Progenitor cell of endocrine pancreas (in vitro differentiated cells): Measurements from ENCODE around the gene TBC1D1. TPM values are rescaled to one million over a fixed set of nuclear protein-coding genes. Genes with fewer than 3 reads are reported as not detected.
"Not testable (repeated sequence)": the region's sequence is repeated elsewhere in the genome, so short reads cannot be mapped to it uniquely, and the experiment has no call there.

ENCODE experiments used
- DNase-seq: peaks from one replicate; pipeline ENCODE4 v3.0.0; 2021; ENCODE audit warnings: low spot score; ENCODE audit not compliant: unreplicated experiment
- H3K27ac Mint-ChIP-seq: 2 replicates; pipeline ENCODE4 v1.8.0; 2021; ENCODE audit warnings: mild to moderate bottlenecking, moderate library complexity, mixed read lengths
- H3K27me3 Mint-ChIP-seq: 2 replicates; pipeline ENCODE4 v1.8.0; 2021; ENCODE audit warnings: mixed read lengths
- H3K36me3 Mint-ChIP-seq: 2 replicates; pipeline ENCODE4 v1.8.0; 2022; ENCODE audit warnings: mixed read lengths; ENCODE audit not compliant: insufficient read depth
- H3K4me1 Mint-ChIP-seq: 2 replicates; pipeline ENCODE4 v1.8.0; 2021; ENCODE audit warnings: low read depth, mixed read lengths
- H3K4me3 Mint-ChIP-seq: 2 replicates; pipeline ENCODE4 v1.8.0; 2021; ENCODE audit warnings: low read depth, mild to moderate bottlenecking, moderate library complexity, mixed read lengths
- H3K9me3 Mint-ChIP-seq: 2 replicates; pipeline ENCODE4 v1.8.0; 2021; ENCODE audit warnings: low read depth, mixed read lengths
- total RNA-seq: library from RNA; stranded (reverse); gene quantifications from 2 replicates; pipeline ENCODE4 v1.2.1, GENCODE V29; 2021
- TF ChIP-seq, protein P1 (sequence below): fragments of 200-600 bp; sonication (generic); IDR thresholded peaks from one replicate; pipeline ENCODE4 v1.5.0; 2021; ENCODE audit warnings: antibody characterized with exemption, mild to moderate bottlenecking; ENCODE audit not compliant: unreplicated experiment

The TBC1D1 gene
- total RNA-seq, 1 donor from 2014 or later = 138 TPM

DNA sequence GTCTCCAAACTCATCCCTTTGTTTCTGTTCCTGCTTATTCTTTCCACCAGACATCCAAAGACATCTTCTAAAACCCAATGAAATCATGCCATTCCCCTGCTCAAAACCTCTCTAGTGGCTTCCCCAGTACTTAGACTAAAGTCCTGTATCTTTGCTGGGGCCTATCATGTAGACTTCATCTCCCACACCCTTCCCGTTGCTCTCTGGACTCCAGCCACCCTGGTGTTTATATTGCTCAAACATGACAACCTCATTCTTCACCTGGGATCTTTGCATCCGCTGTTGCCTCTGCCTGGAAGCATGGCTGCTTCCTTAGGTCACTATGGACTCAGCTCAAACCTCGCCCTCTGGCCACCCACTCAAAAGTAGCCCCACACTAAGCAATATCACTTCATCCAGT, 23.7 kb downstream of the TBC1D1 start:
- Mint-ChIP-seq H3K4me3 (no peak overlapping the region), H3K9me3 (no peaks in the 10 kb centered on the region), H3K27ac (no peak overlapping the region), H3K27me3 (peaks cover 3% of the 10 kb centered on the region), H3K36me3 (no peaks in the 10 kb centered on the region), H3K4me1 (no peaks in the 10 kb centered on the region)
- TF ChIP-seq, protein P1, sequence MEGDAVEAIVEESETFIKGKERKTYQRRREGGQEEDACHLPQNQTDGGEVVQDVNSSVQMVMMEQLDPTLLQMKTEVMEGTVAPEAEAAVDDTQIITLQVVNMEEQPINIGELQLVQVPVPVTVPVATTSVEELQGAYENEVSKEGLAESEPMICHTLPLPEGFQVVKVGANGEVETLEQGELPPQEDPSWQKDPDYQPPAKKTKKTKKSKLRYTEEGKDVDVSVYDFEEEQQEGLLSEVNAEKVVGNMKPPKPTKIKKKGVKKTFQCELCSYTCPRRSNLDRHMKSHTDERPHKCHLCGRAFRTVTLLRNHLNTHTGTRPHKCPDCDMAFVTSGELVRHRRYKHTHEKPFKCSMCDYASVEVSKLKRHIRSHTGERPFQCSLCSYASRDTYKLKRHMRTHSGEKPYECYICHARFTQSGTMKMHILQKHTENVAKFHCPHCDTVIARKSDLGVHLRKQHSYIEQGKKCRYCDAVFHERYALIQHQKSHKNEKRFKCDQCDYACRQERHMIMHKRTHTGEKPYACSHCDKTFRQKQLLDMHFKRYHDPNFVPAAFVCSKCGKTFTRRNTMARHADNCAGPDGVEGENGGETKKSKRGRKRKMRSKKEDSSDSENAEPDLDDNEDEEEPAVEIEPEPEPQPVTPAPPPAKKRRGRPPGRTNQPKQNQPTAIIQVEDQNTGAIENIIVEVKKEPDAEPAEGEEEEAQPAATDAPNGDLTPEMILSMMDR = no peak
- no peak for DNase-seq

DNA sequence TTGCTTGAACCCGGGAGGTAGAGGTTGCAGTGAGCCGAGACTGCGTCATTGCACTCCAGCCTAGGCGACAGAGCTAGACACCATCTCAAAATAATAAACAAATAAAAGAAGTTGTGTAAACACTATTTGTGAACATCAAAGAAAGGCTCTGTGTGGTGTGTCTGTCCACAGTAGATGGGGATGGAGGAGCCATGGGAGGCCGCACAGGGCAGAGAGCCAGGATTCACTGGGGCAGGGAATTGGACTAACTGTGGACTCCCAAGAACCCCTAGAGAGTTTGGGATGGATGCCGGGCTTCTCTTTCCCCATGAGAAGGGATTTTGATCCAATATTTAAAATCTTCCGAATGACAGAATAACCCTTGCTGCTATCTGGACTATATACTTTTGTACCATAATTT, 26.5 kb downstream of the TBC1D1 start:
- H3K27me3 Mint-ChIP-seq = peaks cover 3% of the 10 kb centered on the region
- H3K9me3 Mint-ChIP-seq = no peaks in the 10 kb centered on the region
- no peaks in the 10 kb centered on the region for H3K4me1 Mint-ChIP-seq
- DNase-seq = no peak
- H3K36me3 Mint-ChIP-seq = no peaks in the 10 kb centered on the region
- TF ChIP-seq, protein P1 = no peak
- no peak overlapping the region for H3K27ac Mint-ChIP-seq
- H3K4me3 Mint-ChIP-seq = no peak overlapping the region

DNA sequence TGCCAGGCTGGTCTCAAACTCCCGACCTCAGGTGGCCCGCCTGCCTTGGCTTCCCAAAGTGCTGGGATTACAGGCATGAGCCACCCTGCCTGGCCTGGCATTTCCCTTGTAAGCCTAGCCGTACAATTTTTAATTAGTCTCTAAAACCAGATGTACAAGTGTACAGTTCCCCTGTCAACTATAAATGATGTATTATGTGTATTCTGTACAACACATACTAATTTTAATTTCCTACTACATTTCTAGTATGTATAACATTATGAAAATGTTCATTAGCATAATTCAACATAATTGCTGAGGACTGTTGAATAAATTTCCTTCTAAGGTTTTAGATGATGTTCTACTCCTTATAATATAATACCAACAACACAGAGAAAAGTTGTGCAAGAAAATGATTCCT, 27.8 kb downstream of the TBC1D1 start:
- Mint-ChIP-seq H3K27me3 (peaks cover 3% of the 10 kb centered on the region), H3K27ac (no peak overlapping the region), H3K4me3 (no peak overlapping the region), H3K36me3 (no peaks in the 10 kb centered on the region), H3K4me1 (no peaks in the 10 kb centered on the region), H3K9me3 (no peaks in the 10 kb centered on the region)
- TF ChIP-seq, protein P1 = no peak
- no peak for DNase-seq

DNA sequence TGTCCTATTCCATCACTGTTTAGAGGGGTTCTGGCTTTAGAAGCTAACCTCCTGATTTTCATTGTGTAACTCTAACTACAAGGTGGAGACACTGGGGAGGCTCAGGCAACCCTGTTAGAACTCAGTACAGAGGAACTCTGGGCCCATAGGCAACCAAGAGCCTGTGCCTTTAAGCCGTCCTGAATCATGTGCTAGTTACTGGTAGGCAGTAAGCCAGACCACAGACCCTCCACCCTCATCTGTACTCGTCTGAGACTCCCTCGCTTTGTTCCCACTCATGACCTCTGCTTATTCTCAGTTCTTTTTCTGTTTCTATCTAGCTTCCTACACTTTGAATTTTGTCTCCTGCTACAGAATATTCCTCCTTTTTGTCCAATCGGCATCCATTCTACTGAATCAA, 31.4 kb downstream of the TBC1D1 start:
- Mint-ChIP-seq H3K4me3 (no peak overlapping the region), H3K9me3 (no peaks in the 10 kb centered on the region), H3K27me3 (no peaks in the 10 kb centered on the region), H3K36me3 (no peaks in the 10 kb centered on the region), H3K4me1 (no peaks in the 10 kb centered on the region), H3K27ac (no peak overlapping the region)
- no peak for DNase-seq
- TF ChIP-seq, protein P1 = no peak

DNA sequence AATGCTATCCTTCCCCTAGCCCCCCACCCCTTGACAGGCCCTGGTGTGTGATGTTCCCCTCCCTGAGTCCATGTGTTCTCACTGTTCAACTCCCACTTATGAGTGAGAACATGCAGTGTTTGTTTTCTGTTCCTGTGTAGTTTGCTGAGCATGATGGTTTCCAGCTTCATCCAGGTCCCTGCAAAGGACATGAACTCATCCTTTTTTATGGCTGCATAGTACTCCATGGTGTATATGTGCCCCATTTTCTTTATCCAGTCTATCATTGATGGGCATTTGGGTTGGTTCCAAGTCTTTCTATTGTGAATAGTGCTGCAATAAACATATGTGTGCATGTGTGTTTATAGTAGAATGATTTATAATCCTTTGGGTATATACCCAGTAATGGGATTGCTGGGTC, 32.2 kb downstream of the TBC1D1 start:
- not testable (repeated sequence) for H3K9me3 Mint-ChIP-seq, H3K36me3 Mint-ChIP-seq, H3K4me3 Mint-ChIP-seq, H3K27me3 Mint-ChIP-seq, H3K27ac Mint-ChIP-seq, H3K4me1 Mint-ChIP-seq, DNase-seq

DNA sequence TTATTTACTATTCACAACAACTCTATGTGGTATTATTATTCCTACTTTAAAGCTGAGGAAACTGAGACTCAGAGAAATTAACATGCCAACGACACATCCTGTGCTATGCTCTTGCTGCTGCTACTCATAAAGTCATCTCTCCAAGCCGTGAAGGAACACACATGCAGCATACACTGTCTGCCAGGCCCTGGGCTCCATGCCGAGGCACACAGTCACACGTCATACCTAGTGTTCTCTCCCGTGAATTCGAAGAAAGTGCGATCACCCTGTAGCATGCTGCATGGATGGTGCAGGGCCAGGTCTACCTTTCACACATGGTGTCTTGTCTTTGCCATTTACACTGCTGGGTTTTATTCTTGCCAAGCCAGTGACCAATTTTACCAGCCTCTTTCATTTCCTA, 34.1 kb downstream of the TBC1D1 start:
- no peak for DNase-seq
- Mint-ChIP-seq H3K9me3 (no peaks in the 10 kb centered on the region), H3K27ac (no peak overlapping the region)

More for the DNA sequence above, 34.1 kb downstream of the TBC1D1 start:
- Mint-ChIP-seq H3K4me1 (no peaks in the 10 kb centered on the region), H3K27me3 (peaks cover 3% of the 10 kb centered on the region), H3K4me3 (no peak overlapping the region), H3K36me3 (no peaks in the 10 kb centered on the region)
- TF ChIP-seq, protein P1 = no peak
